K562 (cell line): ENCODE data around the gene ADIPOR1.

Experiments used
- BHLHE40 ChIP-seq: IDR thresholded peaks from 2 replicates; pipeline ENCODE4 v1.6.1; 2011; ENCODE audit warnings: low read length, improper control_type of control experiment
- HMG20A ChIP-seq: fragments of 450-650 bp; formaldehyde crosslinking; conservative IDR thresholded peaks from 2 replicates; pipeline ENCODE4 v1.4.0; 2020; ENCODE audit warnings: mild to moderate bottlenecking, mixed read lengths
- MTA1 ChIP-seq: fragments of 450-650 bp; IDR thresholded peaks from 2 replicates; pipeline ENCODE4 v1.6.1; 2017; ENCODE audit warnings: borderline replicate concordance
- POU5F1 ChIP-seq: fragments of 150-350 bp; IDR thresholded peaks from 2 replicates; pipeline ENCODE4 v1.6.1; 2014; ENCODE audit warnings: borderline replicate concordance, low read length, low read depth, mild to moderate bottlenecking; ENCODE audit not compliant: partially characterized antibody
- SMARCC2 ChIP-seq: fragments of 450-650 bp; IDR thresholded peaks from 2 replicates; pipeline ENCODE4 v1.6.1; 2017; ENCODE audit warnings: antibody characterized with exemption, moderate library complexity, mild to moderate bottlenecking, low read depth
- TF ChIP-seq, protein P1 (sequence below): fragments of 450-650 bp; formaldehyde crosslinking; IDR thresholded peaks from 2 replicates; pipeline ENCODE4 v1.4.0; 2022; ENCODE audit warnings: mild to moderate bottlenecking, moderate library complexity

DNA sequence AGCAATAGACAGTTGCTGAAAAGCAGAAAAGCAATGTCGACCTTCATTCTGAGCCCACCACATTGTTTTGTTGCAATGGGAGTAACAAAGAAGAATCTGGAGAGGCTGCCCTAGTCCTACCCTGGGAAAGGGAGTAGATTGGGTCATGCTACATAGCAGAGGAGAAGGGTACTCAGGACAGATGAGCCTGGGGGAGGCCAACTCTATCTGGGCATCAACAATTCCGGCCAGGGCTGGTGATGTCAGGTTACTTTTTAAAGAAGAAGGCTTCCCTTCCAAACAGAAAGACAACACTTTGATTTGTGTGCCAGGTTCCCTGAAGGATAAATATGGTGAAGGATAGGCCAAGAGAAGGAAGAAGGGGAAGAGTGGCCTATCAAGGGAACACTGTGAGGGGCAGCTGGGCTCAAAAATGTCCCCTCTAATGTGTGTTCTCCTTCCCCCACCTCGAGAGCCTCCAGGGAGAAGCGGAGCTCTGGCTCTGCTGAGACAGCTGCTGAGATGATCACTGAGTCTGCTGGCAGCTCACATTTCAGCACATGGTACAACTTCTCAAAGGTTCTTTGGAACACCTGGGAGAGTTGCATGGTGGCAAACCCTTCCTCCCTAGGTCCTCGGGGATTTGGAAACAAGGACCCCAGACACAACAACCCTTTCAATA lies 3.2 kb upstream of the ADIPOR1 start:
- TF ChIP-seq, protein P1, sequence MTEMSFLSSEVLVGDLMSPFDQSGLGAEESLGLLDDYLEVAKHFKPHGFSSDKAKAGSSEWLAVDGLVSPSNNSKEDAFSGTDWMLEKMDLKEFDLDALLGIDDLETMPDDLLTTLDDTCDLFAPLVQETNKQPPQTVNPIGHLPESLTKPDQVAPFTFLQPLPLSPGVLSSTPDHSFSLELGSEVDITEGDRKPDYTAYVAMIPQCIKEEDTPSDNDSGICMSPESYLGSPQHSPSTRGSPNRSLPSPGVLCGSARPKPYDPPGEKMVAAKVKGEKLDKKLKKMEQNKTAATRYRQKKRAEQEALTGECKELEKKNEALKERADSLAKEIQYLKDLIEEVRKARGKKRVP (CRISPR knock-in tag): no peak
- TF ChIP-seq POU5F1 (no peak), MTA1 (no peak), HMG20A (no peak), BHLHE40 (no peak), SMARCC2 (no peak)
